ENCODE results near the gene ACVRL1. TPM values are rescaled to one million over a fixed set of nuclear protein-coding genes. Genes with fewer than 3 reads are reported as not detected.

The ACVRL1 gene
- total and polyA plus RNA-seq, 4 donors = 76.1 to 186 (median 115) TPM

GRCh38 chr12:51915003-51915625 is 7.8 kb downstream of the ACVRL1 start:
- TF ChIP-seq, protein P1, sequence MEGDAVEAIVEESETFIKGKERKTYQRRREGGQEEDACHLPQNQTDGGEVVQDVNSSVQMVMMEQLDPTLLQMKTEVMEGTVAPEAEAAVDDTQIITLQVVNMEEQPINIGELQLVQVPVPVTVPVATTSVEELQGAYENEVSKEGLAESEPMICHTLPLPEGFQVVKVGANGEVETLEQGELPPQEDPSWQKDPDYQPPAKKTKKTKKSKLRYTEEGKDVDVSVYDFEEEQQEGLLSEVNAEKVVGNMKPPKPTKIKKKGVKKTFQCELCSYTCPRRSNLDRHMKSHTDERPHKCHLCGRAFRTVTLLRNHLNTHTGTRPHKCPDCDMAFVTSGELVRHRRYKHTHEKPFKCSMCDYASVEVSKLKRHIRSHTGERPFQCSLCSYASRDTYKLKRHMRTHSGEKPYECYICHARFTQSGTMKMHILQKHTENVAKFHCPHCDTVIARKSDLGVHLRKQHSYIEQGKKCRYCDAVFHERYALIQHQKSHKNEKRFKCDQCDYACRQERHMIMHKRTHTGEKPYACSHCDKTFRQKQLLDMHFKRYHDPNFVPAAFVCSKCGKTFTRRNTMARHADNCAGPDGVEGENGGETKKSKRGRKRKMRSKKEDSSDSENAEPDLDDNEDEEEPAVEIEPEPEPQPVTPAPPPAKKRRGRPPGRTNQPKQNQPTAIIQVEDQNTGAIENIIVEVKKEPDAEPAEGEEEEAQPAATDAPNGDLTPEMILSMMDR (IDR thresholded peaks at IDR 0.05; ENCODE audit: control extremely low read depth, extremely low read depth) = no peak
- no peak overlapping the region for H3K4me3 ChIP-seq
- H3K4me1 ChIP-seq (ENCODE audit: control insufficient read depth in 5 of 5, insufficient read depth in 5 of 5, low read length in 5 of 5) = peaks cover 4 to 50% (median 14%) of the 10 kb centered on the region in 5 donors
- DNase-seq = no peak
- H3K27ac ChIP-seq (ENCODE audit: low read depth in 1 of 2, low read length in 1 of 2) = peak overlapping the region in 1 of 2 donors; percentile 35
- H3K9ac ChIP-seq (ENCODE audit: insufficient read depth in 1 of 2, low read length in 2 of 2) = no peak overlapping the region
- H3K36me3 ChIP-seq (ENCODE audit: control insufficient read depth in 4 of 4, insufficient read depth in 4 of 4, low read length in 4 of 4) = peaks cover 0 to 26% (median 9%) of the 10 kb centered on the region in 4 donors
- H3K27me3 ChIP-seq (ENCODE audit: control insufficient read depth in 3 of 3, insufficient read depth in 3 of 3, low read length in 2 of 3) = no peaks in the 10 kb centered on the region
- H3K9me3 ChIP-seq (ENCODE audit: control insufficient read depth in 4 of 4, insufficient read depth in 3 of 4, low read length in 3 of 4) = peaks cover 0 to 2% (median 0%) of the 10 kb centered on the region in 4 donors
- WGBS, 2 donors = 66 to 88% methylated on average over 28 of the region's 28 CpGs
- no peak for ATAC-seq (ENCODE audit: insufficient read depth, low FRiP score)

DNA sequence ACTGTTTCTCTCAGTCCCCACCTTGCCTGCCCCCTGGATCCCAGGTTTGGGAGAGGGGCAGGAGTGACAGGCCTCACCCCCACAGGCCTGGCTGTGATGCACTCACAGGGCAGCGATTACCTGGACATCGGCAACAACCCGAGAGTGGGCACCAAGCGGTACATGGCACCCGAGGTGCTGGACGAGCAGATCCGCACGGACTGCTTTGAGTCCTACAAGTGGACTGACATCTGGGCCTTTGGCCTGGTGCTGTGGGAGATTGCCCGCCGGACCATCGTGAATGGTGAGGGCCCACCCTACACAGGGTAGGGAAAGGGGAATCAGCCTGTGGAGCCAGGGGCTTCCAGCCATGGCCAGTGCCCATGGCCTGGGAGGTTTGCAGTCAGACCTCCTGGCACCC is 8.6 kb downstream of the ACVRL1 start:
- no peak overlapping the region for H3K4me3 ChIP-seq

GRCh38 chr12:51917041-51917590 is 9.8 kb downstream of the ACVRL1 start:
- H3K9me3 ChIP-seq (ENCODE audit: control insufficient read depth in 4 of 4, insufficient read depth in 3 of 4, low read length in 3 of 4) = peaks cover 0 to 2% (median 0%) of the 10 kb centered on the region in 4 donors
- TF ChIP-seq, protein P1 (IDR thresholded peaks at IDR 0.05; ENCODE audit: control extremely low read depth, extremely low read depth) = no peak
- peak overlapping the region in 1 of 2 donors; percentile 54 for H3K27ac ChIP-seq (ENCODE audit: low read depth in 1 of 2, low read length in 1 of 2)
- peaks cover 0 to 33% (median 10%) of the 10 kb centered on the region in 5 donors for H3K4me1 ChIP-seq (ENCODE audit: control insufficient read depth in 5 of 5, insufficient read depth in 5 of 5, low read length in 5 of 5)
- H3K4me3 ChIP-seq = no peak overlapping the region
- no peak for ATAC-seq (ENCODE audit: insufficient read depth, low FRiP score)
- no peak overlapping the region for H3K9ac ChIP-seq (ENCODE audit: insufficient read depth in 1 of 2, low read length in 2 of 2)
- no peaks in the 10 kb centered on the region for H3K27me3 ChIP-seq (ENCODE audit: control insufficient read depth in 3 of 3, insufficient read depth in 3 of 3, low read length in 2 of 3)
- 73 to 89% methylated on average over 10 of the region's 10 CpGs for WGBS, 2 donors
- peaks cover 0 to 26% (median 9%) of the 10 kb centered on the region in 4 donors for H3K36me3 ChIP-seq (ENCODE audit: control insufficient read depth in 4 of 4, insufficient read depth in 4 of 4, low read length in 4 of 4)
- DNase-seq = no peak

More for the DNA sequence above, 8.6 kb downstream of the ACVRL1 start:
- WGBS, 2 donors = 78 to 80% methylated on average over 11 of the region's 11 CpGs
- ATAC-seq (ENCODE audit: insufficient read depth, low FRiP score) (no peak), DNase-seq (no peak)
- Histone ChIP-seq H3K36me3 (ENCODE audit: control insufficient read depth in 4 of 4, insufficient read depth in 4 of 4, low read length in 4 of 4) (peaks cover 0 to 26% (median 9%) of the 10 kb centered on the region in 4 donors), H3K9me3 (ENCODE audit: control insufficient read depth in 4 of 4, insufficient read depth in 3 of 4, low read length in 3 of 4) (peaks cover 0 to 2% (median 0%) of the 10 kb centered on the region in 4 donors), H3K27me3 (ENCODE audit: control insufficient read depth in 3 of 3, insufficient read depth in 3 of 3, low read length in 2 of 3) (no peaks in the 10 kb centered on the region), H3K27ac (ENCODE audit: low read depth in 1 of 2, low read length in 1 of 2) (peak overlapping the region in 1 of 2 donors; percentile 58), H3K9ac (ENCODE audit: insufficient read depth in 1 of 2, low read length in 2 of 2) (no peak overlapping the region), H3K4me1 (ENCODE audit: control insufficient read depth in 5 of 5, insufficient read depth in 5 of 5, low read length in 5 of 5) (peaks cover 1 to 42% (median 10%) of the 10 kb centered on the region in 5 donors)
- TF ChIP-seq, protein P1 (IDR thresholded peaks at IDR 0.05; ENCODE audit: control extremely low read depth, extremely low read depth) = no peak
